Right ventricle myocardium inferior (tissue), 1 donor: ENCODE results near the gene CRYAA. TPM values are rescaled to one million over a fixed set of nuclear protein-coding genes. Genes with fewer than 3 reads are reported as not detected.

Experiments
- ATAC-seq: fragments of 200-7000 bp; cut with Tn5 transposase; one replicate; pipeline ENCODE4 v1.9.1; 2020; ENCODE audit warnings: mild to moderate bottlenecking, moderate library complexity
- DNase-seq: peaks from one replicate; pipeline ENCODE4 v3.0.0; 2021; ENCODE audit errors: missing footprints
- intact Hi-C: fragments of 100-400 bp; cut with DNase I; formaldehyde crosslinking; loops from one replicate; pipeline ENCODE4 v1.11.0; 2022
- total RNA-seq: library from RNA; stranded (reverse); fragmentation: NEBNext Ultra II Directional; extraction: Animal tissue kit (Norgen Biotek cat#: 25700); gene quantifications from one replicate; pipeline ENCODE4 v1.2.1, GENCODE V29; 2021
- donor health status: DM: no; HTN: yes; CAD: no; lungs with severe emphysema.

The CRYAA gene
- total RNA-seq, 1 donor from 2014 or later, result not detected

DNA sequence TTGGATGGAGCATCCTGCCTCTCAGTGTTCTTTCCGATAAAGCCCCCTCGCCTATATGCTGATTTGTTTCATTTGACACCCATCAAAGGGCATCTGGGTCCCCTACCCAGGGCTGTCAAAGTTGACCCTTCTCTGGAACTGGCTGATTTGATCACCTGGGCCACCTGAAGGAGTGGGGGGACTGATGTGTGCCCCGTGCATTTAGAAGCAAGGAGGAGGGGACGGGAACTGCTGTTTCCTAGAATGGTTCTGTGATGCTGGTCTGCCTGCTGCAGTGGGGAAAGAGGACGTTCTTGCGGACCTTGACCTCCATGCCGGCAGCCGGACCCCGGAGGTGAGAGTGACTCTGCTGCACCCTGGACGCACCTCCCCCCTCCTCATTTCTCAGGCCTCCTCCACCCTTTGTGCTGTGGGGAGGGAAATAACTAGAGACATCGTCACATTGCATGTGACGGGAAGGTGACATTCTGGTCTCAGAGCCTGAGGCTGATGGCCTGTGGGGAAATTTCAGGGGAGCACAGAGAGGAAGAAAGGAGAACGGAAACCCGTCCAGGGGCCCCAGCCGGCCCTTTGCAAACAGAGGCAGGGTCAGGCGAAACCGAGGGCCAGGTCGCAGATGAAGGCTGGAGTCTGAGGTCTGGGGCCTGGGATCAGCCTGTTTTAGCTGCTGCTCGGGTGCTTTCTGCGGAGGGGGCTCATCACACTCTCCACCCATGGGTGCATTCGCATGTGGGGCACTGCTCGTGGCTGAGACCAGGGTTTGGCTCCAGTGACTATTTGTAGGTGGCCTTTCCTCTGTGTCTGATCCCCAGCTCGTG lies 25.7 kb downstream of the CRYAA start:
- intact Hi-C loops, result no loop called here
- ATAC-seq (no peak), DNase-seq (peak; percentile 35)

- ATAC-seq (peak; percentile 80), DNase-seq (peak; percentile 78)
- intact Hi-C loops, result no loop called here
Observed at GRCh38 chr21:43195121-43196021, 26.6 kb downstream of the CRYAA start.

GRCh38 chr21:43196826-43197225 lies 28.0 kb downstream of the CRYAA start:
- intact Hi-C loops, result no loop called here
- DNase-seq (peak; percentile 9), ATAC-seq (no peak)

GRCh38 chr21:43198376-43198775 lies 29.6 kb downstream of the CRYAA start:
- ATAC-seq (no peak), DNase-seq (no peak)
- intact Hi-C loops, result no loop called here

GRCh38 chr21:43201491-43201890 lies 32.7 kb downstream of the CRYAA start:
- ATAC-seq (no peak), DNase-seq (no peak)
- intact Hi-C loops, result no loop called here

DNA sequence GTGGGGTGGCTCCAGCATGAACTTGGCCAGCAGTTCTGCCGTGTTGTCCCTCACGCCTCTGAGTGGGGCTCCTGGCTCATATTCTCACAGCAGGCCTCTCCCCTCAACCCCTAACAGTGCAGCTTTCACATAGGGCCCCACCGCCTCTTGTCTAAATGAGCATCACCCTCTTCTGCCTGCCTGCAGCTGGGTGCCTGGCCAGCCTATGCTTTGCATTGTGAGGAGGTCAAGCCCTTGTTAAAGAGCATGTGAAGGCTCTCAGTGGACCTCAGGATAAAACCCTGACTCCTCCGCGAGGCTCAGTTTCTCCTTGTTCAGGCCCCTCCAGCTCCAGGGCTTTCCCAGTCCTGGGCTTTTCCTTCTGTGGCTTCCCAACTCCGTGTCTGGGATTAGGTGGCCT lies 34.8 kb downstream of the CRYAA start:
- DNase-seq, result peak; percentile 14
- intact Hi-C loops, result no loop called here
- no peak for ATAC-seq

- intact Hi-C loops, result no loop called here
- DNase-seq (peak; percentile 11), ATAC-seq (no peak)
Observed at GRCh38 chr21:43204638-43205037, 35.8 kb downstream of the CRYAA start.

DNA sequence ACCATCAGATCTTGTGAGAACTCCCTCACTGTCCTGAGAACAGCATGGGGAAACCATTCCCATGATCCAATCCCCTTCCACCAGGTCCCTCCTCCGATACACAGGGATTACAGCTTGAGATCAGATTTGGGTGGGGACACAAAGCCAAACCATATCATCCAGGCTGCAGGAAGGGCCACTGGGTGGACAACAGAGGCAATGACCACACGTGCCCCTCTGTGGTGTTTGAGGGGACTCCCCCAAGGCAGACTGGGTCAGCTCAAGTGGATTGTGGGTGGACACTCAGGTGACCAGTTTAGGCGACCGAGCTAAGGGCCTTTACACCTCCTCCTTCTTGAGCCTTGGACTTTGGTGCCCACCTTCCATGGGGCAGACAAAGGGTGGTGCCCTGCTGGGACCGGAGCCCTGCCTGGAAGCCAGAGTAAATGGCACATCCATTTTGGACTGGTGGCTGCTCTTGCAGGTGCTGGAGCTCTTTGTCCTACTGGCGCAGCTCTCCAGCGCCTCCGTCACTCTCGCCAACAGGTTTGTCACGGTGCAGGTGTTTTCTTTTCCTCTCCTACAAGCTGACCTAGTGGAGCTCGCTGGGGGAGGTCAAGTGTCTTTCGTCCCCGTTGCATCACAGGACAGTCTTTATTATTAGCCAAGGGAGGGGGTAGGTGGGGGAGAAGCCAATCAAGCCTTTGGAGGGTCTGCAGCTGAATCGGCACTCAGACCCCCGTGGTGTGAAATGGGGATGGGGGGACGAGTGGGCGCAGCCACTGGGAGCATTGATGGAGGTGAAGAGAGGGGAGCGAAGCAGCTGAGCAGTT lies 37.6 kb downstream of the CRYAA start:
- DNase-seq, result peak; percentile 25
- ATAC-seq, result no peak
- intact Hi-C loops, result no loop called here

GRCh38 chr21:43207043-43207315 lies 38.2 kb downstream of the CRYAA start:
- ATAC-seq (no peak), DNase-seq (peak; percentile 14)
- intact Hi-C loops, result no loop called here

DNA sequence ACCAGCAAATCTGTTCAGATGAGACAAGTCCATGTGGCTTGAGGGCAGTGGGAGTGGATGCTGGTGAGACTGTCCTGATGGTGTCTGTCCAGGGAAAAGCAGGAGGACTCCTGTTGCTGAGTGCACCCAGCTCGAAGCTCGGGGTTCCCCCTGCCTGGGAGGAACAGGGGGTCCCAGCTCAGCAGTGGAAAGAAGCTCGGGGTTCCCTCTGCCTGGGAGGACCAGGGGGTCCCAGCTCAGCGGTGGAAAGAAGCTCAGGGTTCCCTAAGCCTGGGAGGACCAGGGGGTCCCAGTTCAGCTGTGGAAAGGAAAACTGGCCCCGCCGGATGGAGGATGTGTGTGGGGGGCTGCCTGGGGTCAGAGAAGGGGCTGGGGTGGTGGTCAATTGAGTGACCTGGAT lies 39.1 kb downstream of the CRYAA start:
- ATAC-seq (no peak), DNase-seq (peak; percentile 41)
- intact Hi-C loops, result no loop called here

GRCh38 chr21:43208561-43209332 lies 39.9 kb downstream of the CRYAA start:
- intact Hi-C loops, result no loop called here
- DNase-seq, result peak; percentile 60

DNA sequence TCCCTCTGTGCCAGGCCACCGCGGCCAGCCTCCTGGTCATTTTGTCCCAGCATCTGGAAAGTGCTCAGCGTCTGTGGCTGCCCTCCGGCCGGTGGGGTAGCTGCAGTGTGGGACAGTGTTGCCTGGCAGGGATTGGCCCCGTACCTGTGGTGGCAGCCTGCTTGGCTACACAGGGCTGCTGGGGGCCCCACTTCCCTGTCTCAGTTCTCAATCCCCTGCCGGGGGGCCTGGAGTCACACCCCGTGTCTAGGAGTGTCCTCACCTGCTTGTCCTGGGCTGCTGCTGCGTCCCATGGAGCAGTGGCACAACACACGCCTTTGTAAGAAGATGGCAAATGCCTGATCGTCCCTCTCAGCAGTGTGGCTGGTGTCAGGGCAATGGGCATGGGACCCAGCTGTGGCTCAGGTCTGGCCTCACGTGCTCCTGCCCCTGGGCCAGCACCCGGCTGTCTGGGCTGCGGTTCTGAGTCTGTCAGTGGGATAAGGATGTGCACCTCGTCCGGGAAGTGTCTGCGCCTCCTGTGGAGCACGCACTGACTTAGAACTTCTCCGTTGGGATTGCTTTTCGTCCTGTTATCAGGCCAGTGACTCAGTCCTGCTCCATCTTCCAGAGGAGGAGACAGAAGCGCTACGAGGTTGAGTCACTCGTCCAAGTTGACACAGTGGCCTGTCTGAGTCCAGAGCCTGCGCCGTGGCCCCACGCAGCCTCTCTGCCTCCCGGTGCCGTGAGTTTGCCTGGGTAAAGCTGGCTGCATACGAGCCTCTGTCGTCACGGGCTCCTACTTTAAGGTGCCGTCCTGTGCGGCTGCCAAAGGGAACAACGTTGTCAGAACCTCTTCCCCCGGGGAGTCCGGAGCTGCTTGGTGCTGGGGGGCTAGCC lies 41.0 kb downstream of the CRYAA start:
- ATAC-seq (peak; percentile 24), DNase-seq (peak; percentile 64)
- intact Hi-C loops, result no loop called here

More at GRCh38 chr21:43208561-43209332, 39.9 kb downstream of the CRYAA start:
- ATAC-seq, result no peak

- DNase-seq (peak; percentile 20), ATAC-seq (peak; percentile 22)
- intact Hi-C loops, result no loop called here
Observed at GRCh38 chr21:43210454-43211071, 41.8 kb downstream of the CRYAA start.

DNA sequence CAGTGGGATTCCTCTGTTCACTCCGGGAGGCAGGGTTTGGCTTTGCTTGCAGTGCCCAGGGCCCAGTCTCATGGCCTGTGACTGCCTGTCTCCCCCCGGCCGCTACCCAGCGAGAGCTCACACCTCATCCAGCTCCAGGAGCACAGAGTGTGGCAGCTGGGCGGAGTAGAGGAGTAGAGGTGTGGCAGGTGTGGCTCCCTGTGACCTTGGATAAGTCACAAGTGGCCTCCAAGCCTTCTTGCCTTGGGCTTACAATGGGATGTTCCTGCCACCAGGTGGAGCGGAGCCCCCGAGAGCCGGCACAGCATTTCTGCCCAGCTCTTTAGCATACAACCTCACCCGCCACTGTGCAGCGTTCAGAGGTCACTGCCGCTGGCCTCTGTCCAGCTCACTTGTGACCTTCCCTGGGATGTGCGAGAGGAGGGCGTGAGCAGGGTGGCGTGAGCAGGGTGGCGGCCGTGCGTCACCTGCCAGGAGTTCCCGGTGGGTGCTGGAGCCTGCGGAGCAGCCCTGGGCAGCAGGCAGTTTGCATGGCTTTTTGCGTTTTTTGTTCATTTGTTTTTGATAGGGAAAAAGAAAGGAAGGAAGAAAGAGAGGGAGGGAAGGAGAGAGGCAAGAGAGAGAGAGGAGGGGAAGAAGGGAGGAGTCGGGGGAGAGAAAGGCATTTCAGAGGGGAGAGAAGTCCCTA lies 42.4 kb downstream of the CRYAA start:
- ATAC-seq, result peak; percentile 71
- intact Hi-C loops, result no loop called here
- peak; percentile 69 for DNase-seq

- intact Hi-C loops, result no loop called here
- DNase-seq (peak; percentile 9), ATAC-seq (peak; percentile 34)
Observed at GRCh38 chr21:43211760-43212115, 42.9 kb downstream of the CRYAA start.
